Tibial artery (tissue), 4 donors: ENCODE results near the gene PABPN1L.

Source experiments
- DNase-seq, 2 donors: peaks; one replicate each; pipeline ENCODE4 v3.0.0-alpha.2; 2019
- H3K27ac ChIP-seq, 2 donors: fragments of 200-600 bp; sonication (generic) in 1 of 2; 1 replicate in 1 of 2; 2 replicates in 1 of 2; pipeline ENCODE4 v1.5.1; 2018 to 2019; ENCODE audit warnings: mild to moderate bottlenecking in 1 of 2
- H3K27me3 ChIP-seq, 2 donors: fragments of 200-600 bp; sonication (generic) in 1 of 2; one replicate each; pipeline versions ENCODE4 v1.5.1 to v1.6.0; 2016 to 2019
- H3K36me3 ChIP-seq, 3 donors: fragments of 200-600 bp; sonication (generic) in 2 of 3; one replicate each; pipeline ENCODE4 v1.5.1; 2016 to 2019; ENCODE audit warnings: mild to moderate bottlenecking in 2 of 3
- H3K4me1 ChIP-seq, 4 donors: fragments of 200-600 bp; sonication (generic) in 2 of 4; 1 replicate in 3 of 4; 2 replicates in 1 of 4; pipeline ENCODE4 v1.5.1; 2016 to 2019
- H3K4me3 ChIP-seq, 2 donors: fragments of 200-600 bp; sonication (generic) in 1 of 2; 1 replicate in 1 of 2; 2 replicates in 1 of 2; pipeline ENCODE4 v1.5.1; 2018 to 2019; ENCODE audit warnings: mild to moderate bottlenecking in 2 of 2
- H3K9me3 ChIP-seq, 3 donors: fragments of 200-600 bp; sonication (generic) in 1 of 3; one replicate each; pipeline ENCODE4 v1.5.1; 2016 to 2019
- intact Hi-C: fragments of 100-400 bp; cut with DNase I; formaldehyde crosslinking; loops from one replicate; pipeline ENCODE4 v1.15.0; 2023; ENCODE audit warnings: low total_unique reads
- TF ChIP-seq, protein P1 (sequence below), 2 experiments: fragments of 200-600 bp in 1 of 2; fragments of 450-650 bp in 1 of 2; IDR thresholded peaks; one replicate each; pipeline ENCODE4 v1.5.1; 2017 to 2019; ENCODE audit warnings: antibody characterized with exemption in 2 of 2, mild to moderate bottlenecking in 1 of 2, moderate library complexity in 1 of 2

The PABPN1L gene

DNA sequence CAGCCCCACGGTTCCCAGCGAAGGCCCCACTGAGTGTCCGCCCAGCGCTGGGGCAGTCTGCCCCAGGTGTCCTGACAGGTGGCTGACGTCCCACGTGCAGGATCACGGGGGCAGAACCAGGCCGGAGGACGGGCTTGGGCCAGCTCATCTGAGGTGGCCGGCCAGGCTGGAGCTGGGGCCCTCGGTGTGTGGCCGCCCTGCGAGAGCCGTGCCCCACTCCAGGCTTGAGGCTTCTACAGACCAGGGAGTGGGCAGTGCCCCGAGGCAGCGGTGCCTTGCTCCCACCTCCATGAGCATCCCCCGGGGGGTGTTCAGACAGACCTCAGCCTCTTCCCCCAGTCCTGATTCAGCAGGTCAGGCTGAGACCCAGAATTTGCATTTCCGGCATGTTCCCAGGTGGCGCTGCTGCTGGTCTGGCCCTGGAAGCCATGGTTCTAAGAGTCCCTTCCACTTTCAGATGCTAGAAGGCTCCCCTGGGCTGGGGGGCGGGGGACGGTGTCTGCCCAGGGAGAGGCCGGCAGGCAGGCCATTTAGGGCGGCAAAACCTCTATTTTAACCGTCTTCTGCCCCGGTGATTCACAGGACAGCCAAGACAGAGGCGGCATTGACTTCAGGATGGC, 35.4 kb upstream of the PABPN1L start:
- Histone ChIP-seq H3K27ac (no peak overlapping the region), H3K9me3 (no peaks in the 10 kb centered on the region), H3K4me1 (no peaks in the 10 kb centered on the region), H3K36me3 (no peaks in the 10 kb centered on the region), H3K27me3 (peaks cover 0 to 20% of the 10 kb centered on the region in 2 donors), H3K4me3 (no peak overlapping the region)
- TF ChIP-seq, protein P1, sequence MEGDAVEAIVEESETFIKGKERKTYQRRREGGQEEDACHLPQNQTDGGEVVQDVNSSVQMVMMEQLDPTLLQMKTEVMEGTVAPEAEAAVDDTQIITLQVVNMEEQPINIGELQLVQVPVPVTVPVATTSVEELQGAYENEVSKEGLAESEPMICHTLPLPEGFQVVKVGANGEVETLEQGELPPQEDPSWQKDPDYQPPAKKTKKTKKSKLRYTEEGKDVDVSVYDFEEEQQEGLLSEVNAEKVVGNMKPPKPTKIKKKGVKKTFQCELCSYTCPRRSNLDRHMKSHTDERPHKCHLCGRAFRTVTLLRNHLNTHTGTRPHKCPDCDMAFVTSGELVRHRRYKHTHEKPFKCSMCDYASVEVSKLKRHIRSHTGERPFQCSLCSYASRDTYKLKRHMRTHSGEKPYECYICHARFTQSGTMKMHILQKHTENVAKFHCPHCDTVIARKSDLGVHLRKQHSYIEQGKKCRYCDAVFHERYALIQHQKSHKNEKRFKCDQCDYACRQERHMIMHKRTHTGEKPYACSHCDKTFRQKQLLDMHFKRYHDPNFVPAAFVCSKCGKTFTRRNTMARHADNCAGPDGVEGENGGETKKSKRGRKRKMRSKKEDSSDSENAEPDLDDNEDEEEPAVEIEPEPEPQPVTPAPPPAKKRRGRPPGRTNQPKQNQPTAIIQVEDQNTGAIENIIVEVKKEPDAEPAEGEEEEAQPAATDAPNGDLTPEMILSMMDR (IDR thresholded peaks at IDR 0.05) = no peak
- DNase-seq = no peak
- intact Hi-C loops = no loop called here

DNA sequence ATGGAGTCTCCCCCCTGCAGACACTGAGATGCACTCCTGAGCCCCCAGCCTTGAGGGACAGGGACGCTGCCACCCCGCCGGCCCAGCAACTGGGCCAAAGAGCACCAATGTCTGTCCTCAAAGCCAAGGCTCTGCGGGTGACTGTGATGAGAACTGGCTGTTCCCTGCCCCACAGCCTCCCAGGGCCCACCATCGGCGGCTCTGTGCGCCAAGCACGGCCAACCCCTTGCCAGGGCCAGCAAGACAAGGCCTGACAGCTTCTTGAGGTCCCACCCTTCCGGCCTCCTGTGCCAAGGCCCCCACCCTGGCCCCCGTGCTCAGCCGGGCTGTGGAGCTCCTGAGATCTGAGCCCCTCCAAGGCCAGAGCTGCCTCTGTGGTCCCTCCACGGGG, 34.2 kb upstream of the PABPN1L start:
- Histone ChIP-seq H3K36me3 (no peaks in the 10 kb centered on the region), H3K27ac (no peak overlapping the region), H3K4me1 (no peaks in the 10 kb centered on the region), H3K4me3 (no peak overlapping the region), H3K27me3 (peaks cover 0 to 20% of the 10 kb centered on the region in 2 donors), H3K9me3 (no peaks in the 10 kb centered on the region)
- no peak for DNase-seq
- intact Hi-C loops = no loop called here
- TF ChIP-seq, protein P1 (IDR thresholded peaks at IDR 0.05) = no peak

GRCh38 chr16:88899901-88900661, 33.6 kb upstream of the PABPN1L start:
- H3K27ac ChIP-seq = no peak overlapping the region
- TF ChIP-seq, protein P1 (IDR thresholded peaks at IDR 0.05) = no peak
- no peaks in the 10 kb centered on the region for H3K36me3 ChIP-seq
- intact Hi-C loops = no loop called here
- no peaks in the 10 kb centered on the region for H3K4me1 ChIP-seq
- no peaks in the 10 kb centered on the region for H3K9me3 ChIP-seq
- H3K4me3 ChIP-seq = no peak overlapping the region
- DNase-seq = no peak
- H3K27me3 ChIP-seq = peaks cover 0 to 20% of the 10 kb centered on the region in 2 donors

DNA sequence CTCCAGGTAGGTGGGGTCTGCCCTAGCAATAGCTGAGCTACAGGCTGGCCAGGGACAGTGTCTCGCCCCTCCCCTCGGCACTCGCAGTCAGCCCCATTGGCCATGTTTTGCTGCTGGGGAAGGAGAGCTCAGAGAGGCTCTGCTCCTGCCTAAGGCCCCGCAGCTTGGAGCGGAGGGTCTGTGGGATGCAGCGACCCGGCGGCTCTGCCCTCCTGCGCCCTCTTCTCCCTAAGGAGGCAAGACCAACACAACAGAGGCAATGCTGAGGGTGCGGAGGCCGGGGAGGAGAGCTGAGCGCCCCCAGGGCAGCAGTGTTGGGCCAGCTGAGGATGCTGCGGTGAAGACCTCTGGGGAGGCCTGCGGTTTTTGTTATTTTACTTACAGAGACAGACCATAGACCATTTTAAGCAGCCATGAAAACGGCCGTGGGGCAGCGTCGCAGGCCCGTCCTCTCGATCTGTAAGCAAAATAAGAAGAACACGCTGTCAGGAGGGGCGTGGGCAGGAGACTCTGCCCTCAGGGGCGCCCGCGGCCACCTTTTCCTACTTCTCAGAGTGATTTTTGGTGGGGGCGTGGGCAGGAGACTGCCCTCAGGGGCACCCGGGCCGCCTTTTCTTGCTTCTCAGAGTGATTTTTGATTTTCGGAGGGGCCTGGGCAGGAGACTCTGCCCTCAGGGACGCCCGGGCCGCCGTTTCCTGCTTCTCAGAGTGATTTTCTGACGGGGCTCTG, 31.4 kb upstream of the PABPN1L start:
- peaks cover 0 to 11% of the 10 kb centered on the region in 2 donors for H3K27me3 ChIP-seq
- intact Hi-C loops = no loop called here
- TF ChIP-seq, protein P1 (IDR thresholded peaks at IDR 0.05) = no peak
- no peaks in the 10 kb centered on the region for H3K4me1 ChIP-seq
- no peak overlapping the region for H3K4me3 ChIP-seq
- H3K36me3 ChIP-seq = no peaks in the 10 kb centered on the region
- H3K27ac ChIP-seq = no peak overlapping the region
- no peaks in the 10 kb centered on the region for H3K9me3 ChIP-seq
- DNase-seq = no peak

DNA sequence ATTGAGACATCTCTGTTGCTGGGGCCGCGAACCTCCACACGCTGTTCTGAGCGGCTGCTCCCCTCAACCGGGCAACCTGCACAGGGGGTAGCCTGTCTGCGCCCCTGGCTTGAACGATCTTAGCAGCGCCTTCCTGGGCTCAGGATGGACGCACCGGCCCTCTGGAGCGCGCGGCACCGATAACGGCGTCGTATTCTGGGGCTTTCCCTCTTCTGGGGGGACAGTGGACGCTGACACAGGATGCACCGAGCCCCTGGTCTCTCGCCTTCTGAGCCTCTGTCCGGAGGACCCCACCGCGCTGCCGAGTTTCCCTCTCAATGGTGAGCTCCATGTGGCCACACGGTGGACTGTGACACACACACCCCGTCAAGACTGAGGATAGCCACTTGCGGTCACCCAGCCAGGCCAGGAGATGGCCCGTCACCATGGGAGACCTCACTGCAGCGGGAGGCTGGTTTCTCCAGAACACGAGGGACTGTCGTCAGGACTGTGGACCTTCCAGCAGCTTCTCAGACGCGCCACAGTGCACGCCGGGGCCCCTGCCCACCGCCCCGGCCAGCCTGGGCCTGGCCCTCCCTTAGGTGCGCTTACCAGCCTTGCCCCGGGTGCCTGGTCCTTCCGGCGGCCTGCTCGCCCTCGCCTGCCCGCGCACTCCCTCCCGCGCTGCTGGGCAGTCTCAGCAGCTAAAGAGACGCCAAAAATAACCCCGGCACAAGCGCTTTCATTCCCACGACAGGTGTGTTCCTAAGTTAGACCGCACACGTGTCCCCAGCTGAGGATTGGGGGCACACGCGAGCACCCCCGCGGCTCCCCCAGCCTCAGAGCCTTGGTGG, 30.0 kb upstream of the PABPN1L start:
- DNase-seq = no peak
- no peak overlapping the region for H3K27ac ChIP-seq
- TF ChIP-seq, protein P1 (IDR thresholded peaks at IDR 0.05) = no peak

More for the DNA sequence above, 30.0 kb upstream of the PABPN1L start:
- Histone ChIP-seq H3K27me3 (peaks cover 0 to 14% of the 10 kb centered on the region in 2 donors), H3K36me3 (no peaks in the 10 kb centered on the region), H3K4me1 (no peaks in the 10 kb centered on the region), H3K4me3 (no peak overlapping the region), H3K9me3 (no peaks in the 10 kb centered on the region)
- intact Hi-C loops = no loop called here
